Gastrocnemius medialis (tissue), 4 donors: ENCODE results near the gene PI4KA. TPM values are rescaled to one million over a fixed set of nuclear protein-coding genes. Genes with fewer than 3 reads are reported as not detected.

Experiments
- ATAC-seq, 2 donors: fragments of 150-250 bp; one replicate each; pipeline ENCODE4 v1.9.1; 2016
- DNase-seq, 2 donors: peaks; one replicate each; pipeline ENCODE4 v3.0.0-alpha.2; 2019
- H3K27ac ChIP-seq, 4 donors: fragments of 200-600 bp; sonication (generic); 1 replicate in 1 of 4; 2 replicates in 3 of 4; pipeline ENCODE4 v1.5.1; 2016 to 2018; ENCODE audit warnings: mild to moderate bottlenecking in 2 of 4, moderate library complexity in 1 of 4
- H3K27me3 ChIP-seq, 3 donors: fragments of 200-600 bp; sonication (generic) in 2 of 3; 1 replicate in 1 of 3; 2 replicates in 2 of 3; pipeline versions ENCODE4 v1.5.1 to v1.6.0; 2016 to 2019; ENCODE audit warnings: mild to moderate bottlenecking in 1 of 3, moderate library complexity in 1 of 3
- H3K36me3 ChIP-seq, 2 donors: fragments of 200-600 bp; sonication (generic) in 1 of 2; one replicate each; pipeline ENCODE4 v1.5.1; 2017 to 2018
- H3K4me1 ChIP-seq, 2 donors: fragments of 200-600 bp; sonication (generic) in 1 of 2; one replicate each; pipeline ENCODE4 v1.5.1; 2016 to 2017; ENCODE audit warnings: mild to moderate bottlenecking in 2 of 2
- H3K4me3 ChIP-seq, 4 donors: fragments of 200-600 bp; sonication (generic) in 3 of 4; 1 replicate in 1 of 4; 2 replicates in 3 of 4; pipeline ENCODE4 v1.5.1; 2016 to 2019; ENCODE audit warnings: mild to moderate bottlenecking in 2 of 4
- H3K9me3 ChIP-seq, 3 donors: fragments of 200-600 bp; sonication (generic) in 2 of 3; 1 replicate in 1 of 3; 2 replicates in 2 of 3; pipeline ENCODE4 v1.5.1; 2016 to 2019
- POLR2A ChIP-seq, 2 donors: fragments of 450-650 bp; IDR thresholded peaks; one replicate each; pipeline ENCODE4 v1.6.1; 2017; ENCODE audit warnings: antibody characterized with exemption in 2 of 2, mild to moderate bottlenecking in 2 of 2, moderate library complexity in 2 of 2
- in situ Hi-C, 4 donors: fragments of 200-750 bp; cut with MboI; loops; one replicate each; pipeline versions ENCODE4 v1.15.0 to v1.8.0; 2017; ENCODE audit warnings: low sequenced_read_pairs in 4 of 4
- intact Hi-C: fragments of 100-400 bp; cut with DNase I; formaldehyde crosslinking; loops from one replicate; pipeline ENCODE4 v1.15.1; 2023; ENCODE audit warnings: low total_unique reads
- total RNA-seq, 4 donors: library from RNA; depleted of rRNA; stranded (reverse); fragments of >200 nt; gene quantifications; one replicate each; pipeline versions ENCODE4 v1.1.0 to v1.2.3, GENCODE V29; 2016
- TF ChIP-seq, protein P1 (sequence below), 5 experiments: fragments of 450-650 bp in 3 of 5; fragments of 200-600 bp in 2 of 5; sonication (generic) in 2 of 5; IDR thresholded peaks in 4 of 5; conservative IDR thresholded peaks in 1 of 5; 1 replicate in 4 of 5; 2 replicates in 1 of 5; pipeline ENCODE4 v1.5.1; 2016 to 2019; ENCODE audit warnings: antibody characterized with exemption in 5 of 5, mild to moderate bottlenecking in 3 of 5, moderate library complexity in 3 of 5

PI4KA gene
- total RNA-seq, 4 donors from 2014 or later = 40.1 to 59.7 (median 45.4) TPM

DNA sequence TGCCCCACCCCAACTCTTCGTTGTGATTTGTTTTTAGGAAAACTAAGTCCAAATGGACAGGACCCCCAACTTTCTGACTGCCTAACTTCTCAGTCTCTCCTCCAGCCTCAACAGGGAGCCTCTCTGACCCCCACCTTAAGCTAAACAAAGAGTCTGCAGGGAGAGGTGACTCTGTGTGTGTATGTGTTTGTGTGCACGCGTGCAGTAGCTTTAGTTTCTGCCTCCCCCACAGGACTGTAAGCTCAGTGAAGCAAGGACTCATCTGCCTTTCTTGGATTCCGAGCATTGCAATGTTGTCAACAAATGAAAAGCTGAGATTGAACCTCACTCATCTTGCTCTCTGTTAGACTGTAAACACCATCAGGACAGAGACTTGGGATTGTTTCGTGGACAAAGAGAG, 8.1 kb upstream of the PI4KA start:
- peaks cover 0 to 26% of the 10 kb centered on the region in 2 donors for H3K36me3 ChIP-seq
- no peaks in the 10 kb centered on the region for H3K9me3 ChIP-seq
- intact Hi-C loops = no loop called here
- no peak for DNase-seq
- H3K27ac ChIP-seq = peak overlapping the region; percentile 42 to 84 (median 72)
- no peaks in the 10 kb centered on the region for H3K27me3 ChIP-seq
- no peak for ATAC-seq
- TF ChIP-seq POLR2A (IDR thresholded peaks at IDR 0.05) = no peak
- TF ChIP-seq, protein P1, sequence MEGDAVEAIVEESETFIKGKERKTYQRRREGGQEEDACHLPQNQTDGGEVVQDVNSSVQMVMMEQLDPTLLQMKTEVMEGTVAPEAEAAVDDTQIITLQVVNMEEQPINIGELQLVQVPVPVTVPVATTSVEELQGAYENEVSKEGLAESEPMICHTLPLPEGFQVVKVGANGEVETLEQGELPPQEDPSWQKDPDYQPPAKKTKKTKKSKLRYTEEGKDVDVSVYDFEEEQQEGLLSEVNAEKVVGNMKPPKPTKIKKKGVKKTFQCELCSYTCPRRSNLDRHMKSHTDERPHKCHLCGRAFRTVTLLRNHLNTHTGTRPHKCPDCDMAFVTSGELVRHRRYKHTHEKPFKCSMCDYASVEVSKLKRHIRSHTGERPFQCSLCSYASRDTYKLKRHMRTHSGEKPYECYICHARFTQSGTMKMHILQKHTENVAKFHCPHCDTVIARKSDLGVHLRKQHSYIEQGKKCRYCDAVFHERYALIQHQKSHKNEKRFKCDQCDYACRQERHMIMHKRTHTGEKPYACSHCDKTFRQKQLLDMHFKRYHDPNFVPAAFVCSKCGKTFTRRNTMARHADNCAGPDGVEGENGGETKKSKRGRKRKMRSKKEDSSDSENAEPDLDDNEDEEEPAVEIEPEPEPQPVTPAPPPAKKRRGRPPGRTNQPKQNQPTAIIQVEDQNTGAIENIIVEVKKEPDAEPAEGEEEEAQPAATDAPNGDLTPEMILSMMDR (IDR thresholded peaks at IDR 0.05 in 4 of 5, conservative IDR thresholded peaks at IDR 0.05 in 1 of 5) = no peak
- H3K4me1 ChIP-seq = peaks cover 4 to 16% of the 10 kb centered on the region in 2 donors
- H3K4me3 ChIP-seq = peak overlapping the region in 1 of 4 donors; percentile 24
- in situ Hi-C loops = no loop called here

DNA sequence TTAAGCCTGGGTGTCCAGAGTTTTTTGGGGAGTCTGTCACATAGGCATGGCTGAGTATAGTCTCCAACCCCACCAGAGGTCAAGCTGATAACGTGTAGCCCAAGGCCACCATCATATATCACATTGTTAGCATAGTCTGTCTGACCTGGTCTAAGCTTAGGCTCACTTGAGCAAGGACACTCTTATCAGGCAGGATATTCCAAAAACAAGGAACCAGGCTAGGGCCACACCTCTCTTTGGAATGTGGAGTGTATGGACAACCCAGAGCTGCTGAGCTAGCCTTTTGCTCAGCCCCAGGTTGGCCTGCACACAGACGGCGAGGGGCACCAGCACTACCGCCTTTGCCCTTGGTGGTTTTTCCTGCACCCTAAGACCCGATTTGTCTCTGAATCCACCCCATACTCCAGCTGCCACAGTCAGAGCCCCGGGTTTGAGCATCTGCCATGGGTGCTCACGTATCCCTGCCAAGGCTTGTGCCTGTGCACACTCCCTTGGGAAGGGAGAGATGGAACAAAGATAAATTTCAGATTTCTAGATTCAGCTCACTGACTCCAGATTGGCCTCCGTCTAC, 7.3 kb upstream of the PI4KA start:
- Histone ChIP-seq H3K4me3 (no peak overlapping the region), H3K27me3 (no peaks in the 10 kb centered on the region), H3K36me3 (peaks cover 0 to 18% of the 10 kb centered on the region in 2 donors), H3K27ac (no peak overlapping the region), H3K9me3 (no peaks in the 10 kb centered on the region), H3K4me1 (peaks cover 4 to 16% of the 10 kb centered on the region in 2 donors)
- no peak for DNase-seq
- TF ChIP-seq POLR2A (IDR thresholded peaks at IDR 0.05) = no peak
- in situ Hi-C loops (no loop called here), intact Hi-C loops (no loop called here)
- no peak for ATAC-seq

GRCh38 chr22:20865331-20865730, 6.7 kb upstream of the PI4KA start:
- ATAC-seq (no peak), DNase-seq (no peak)
- Histone ChIP-seq H3K4me3 (no peak overlapping the region), H3K9me3 (no peaks in the 10 kb centered on the region), H3K36me3 (peaks cover 0 to 12% of the 10 kb centered on the region in 2 donors), H3K27ac (no peak overlapping the region), H3K27me3 (no peaks in the 10 kb centered on the region), H3K4me1 (peaks cover 4 to 19% of the 10 kb centered on the region in 2 donors)
- intact Hi-C loops (no loop called here), in situ Hi-C loops (no loop called here)
- TF ChIP-seq, protein P1 (IDR thresholded peaks at IDR 0.05 in 4 of 5, conservative IDR thresholded peaks at IDR 0.05 in 1 of 5) = no peak
- TF ChIP-seq POLR2A (IDR thresholded peaks at IDR 0.05) = no peak

DNA sequence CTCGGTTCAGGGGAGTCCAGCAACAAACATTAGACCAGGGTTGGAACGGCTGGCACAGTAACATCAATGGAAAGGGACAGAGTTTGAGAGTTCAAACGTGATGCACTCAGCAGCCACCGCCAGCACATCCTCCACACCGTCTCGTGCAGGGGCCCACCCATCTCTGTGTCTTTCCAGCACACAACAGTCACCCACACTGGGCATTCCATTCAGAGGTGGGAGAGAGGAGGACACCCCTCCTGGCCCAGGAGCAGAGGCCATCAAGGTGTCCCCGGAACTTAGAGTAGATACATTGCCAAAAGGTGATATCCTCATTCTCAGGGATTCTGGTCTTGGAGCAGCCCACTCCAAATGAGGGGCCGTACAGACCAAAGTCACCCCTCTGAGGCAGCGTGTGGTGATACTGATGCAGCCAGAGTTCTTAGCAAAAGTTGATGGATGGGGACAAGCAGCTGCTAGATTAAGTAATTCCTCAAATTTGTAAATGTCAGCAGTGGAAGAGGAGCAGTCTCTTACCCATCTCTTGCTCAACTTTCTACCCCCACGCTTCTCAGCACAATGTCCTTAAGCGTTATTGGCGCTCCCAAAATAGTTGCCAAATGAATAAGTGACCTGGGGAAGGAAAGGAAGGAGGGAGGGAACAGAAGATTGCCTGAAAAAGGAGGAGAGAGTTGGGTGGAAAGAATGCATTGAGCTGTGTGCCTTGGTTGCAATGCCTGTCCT, 5.7 kb upstream of the PI4KA start:
- DNase-seq = peak in 1 of 2 donors; percentile 44
- TF ChIP-seq, protein P1 (IDR thresholded peaks at IDR 0.05 in 4 of 5, conservative IDR thresholded peaks at IDR 0.05 in 1 of 5) = no peak
- TF ChIP-seq POLR2A (IDR thresholded peaks at IDR 0.05) = no peak
- H3K4me3 ChIP-seq = no peak overlapping the region
- ATAC-seq = peak; percentile 42 to 85
- H3K36me3 ChIP-seq = peaks cover 0 to 7% of the 10 kb centered on the region in 2 donors
- intact Hi-C loops (no loop called here), in situ Hi-C loops (no loop called here)
- H3K4me1 ChIP-seq = peaks cover 4 to 27% of the 10 kb centered on the region in 2 donors
- H3K27ac ChIP-seq = peak overlapping the region in 1 of 4 donors; percentile 2
- no peaks in the 10 kb centered on the region for H3K9me3 ChIP-seq
- no peaks in the 10 kb centered on the region for H3K27me3 ChIP-seq

DNA sequence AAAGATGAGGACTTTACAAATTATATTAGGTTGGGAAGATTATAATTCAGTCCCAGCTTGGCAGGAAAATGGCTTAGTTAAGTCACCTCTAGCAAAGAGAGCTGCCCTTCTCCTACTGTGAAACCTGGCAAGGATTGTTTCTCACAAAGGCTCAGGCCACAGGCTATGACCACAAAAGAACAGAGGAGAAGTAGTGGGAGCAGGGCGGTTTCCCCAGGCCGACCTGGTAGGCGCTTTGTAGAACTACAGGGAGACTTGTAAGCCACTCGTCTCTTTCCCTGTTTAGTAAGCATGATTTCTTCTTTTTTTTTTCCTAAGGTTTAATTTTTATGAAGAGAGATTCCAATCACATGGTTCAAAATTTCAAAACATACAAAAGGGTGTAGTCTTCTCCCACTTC, 4.8 kb upstream of the PI4KA start:
- H3K27ac ChIP-seq = peak overlapping the region in 1 of 4 donors; percentile 56
- no peak for TF ChIP-seq POLR2A (IDR thresholded peaks at IDR 0.05)
- TF ChIP-seq, protein P1 (IDR thresholded peaks at IDR 0.05 in 4 of 5, conservative IDR thresholded peaks at IDR 0.05 in 1 of 5) = no peak
- intact Hi-C loops (no loop called here), in situ Hi-C loops (no loop called here)
- DNase-seq = no peak
- no peaks in the 10 kb centered on the region for H3K27me3 ChIP-seq
- H3K4me1 ChIP-seq = peaks cover 4 to 27% of the 10 kb centered on the region in 2 donors
- ATAC-seq = no peak
- H3K4me3 ChIP-seq = no peak overlapping the region
- H3K9me3 ChIP-seq = no peaks in the 10 kb centered on the region
- peaks cover 0 to 7% of the 10 kb centered on the region in 2 donors for H3K36me3 ChIP-seq
